Measurements from ENCODE around the gene RPS18. TPM values are rescaled to one million over a fixed set of nuclear protein-coding genes. Genes with fewer than 3 reads are reported as not detected.
"Not testable (repeated sequence)": the region's sequence is repeated elsewhere in the genome, so short reads cannot be mapped to it uniquely, and the experiment has no call there.

RPS18 gene
- total RNA-seq, 2 donors from 2014 or later, result 1,188 to 1,719 TPM

DNA sequence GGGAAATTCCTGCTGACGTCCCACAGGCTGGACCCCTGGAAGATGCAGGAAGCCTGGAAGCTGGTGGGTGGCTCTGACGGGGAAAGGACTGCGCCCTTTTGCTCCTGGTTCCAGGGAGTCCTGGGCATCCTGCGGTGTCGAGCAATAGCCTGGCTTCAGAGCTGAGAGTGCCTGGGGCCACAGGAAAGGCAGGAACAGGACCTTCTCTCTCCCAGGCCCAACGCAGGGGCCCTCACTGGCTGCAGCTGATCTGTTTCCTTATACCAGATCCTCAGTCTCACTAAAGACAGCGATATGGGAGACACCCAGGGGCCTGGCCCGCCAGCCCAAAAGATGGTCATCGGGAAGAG, 6.5 kb downstream of the RPS18 start:
- H3K4me1 ChIP-seq, result peaks cover 0 to 41% of the 10 kb centered on the region in 2 donors
- H3K27me3 ChIP-seq, result no peaks in the 10 kb centered on the region
- H3K4me3 ChIP-seq, result no peak overlapping the region
- TF ChIP-seq, protein P1, sequence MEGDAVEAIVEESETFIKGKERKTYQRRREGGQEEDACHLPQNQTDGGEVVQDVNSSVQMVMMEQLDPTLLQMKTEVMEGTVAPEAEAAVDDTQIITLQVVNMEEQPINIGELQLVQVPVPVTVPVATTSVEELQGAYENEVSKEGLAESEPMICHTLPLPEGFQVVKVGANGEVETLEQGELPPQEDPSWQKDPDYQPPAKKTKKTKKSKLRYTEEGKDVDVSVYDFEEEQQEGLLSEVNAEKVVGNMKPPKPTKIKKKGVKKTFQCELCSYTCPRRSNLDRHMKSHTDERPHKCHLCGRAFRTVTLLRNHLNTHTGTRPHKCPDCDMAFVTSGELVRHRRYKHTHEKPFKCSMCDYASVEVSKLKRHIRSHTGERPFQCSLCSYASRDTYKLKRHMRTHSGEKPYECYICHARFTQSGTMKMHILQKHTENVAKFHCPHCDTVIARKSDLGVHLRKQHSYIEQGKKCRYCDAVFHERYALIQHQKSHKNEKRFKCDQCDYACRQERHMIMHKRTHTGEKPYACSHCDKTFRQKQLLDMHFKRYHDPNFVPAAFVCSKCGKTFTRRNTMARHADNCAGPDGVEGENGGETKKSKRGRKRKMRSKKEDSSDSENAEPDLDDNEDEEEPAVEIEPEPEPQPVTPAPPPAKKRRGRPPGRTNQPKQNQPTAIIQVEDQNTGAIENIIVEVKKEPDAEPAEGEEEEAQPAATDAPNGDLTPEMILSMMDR (IDR thresholded peaks at IDR 0.05), result no peak
- H3K27ac ChIP-seq, result no peak overlapping the region
- H3K36me3 ChIP-seq, result peaks cover 44% of the 10 kb centered on the region
- DNase-seq (ENCODE audit: low spot score), result no peak
- no peaks in the 10 kb centered on the region for H3K9me3 ChIP-seq

DNA sequence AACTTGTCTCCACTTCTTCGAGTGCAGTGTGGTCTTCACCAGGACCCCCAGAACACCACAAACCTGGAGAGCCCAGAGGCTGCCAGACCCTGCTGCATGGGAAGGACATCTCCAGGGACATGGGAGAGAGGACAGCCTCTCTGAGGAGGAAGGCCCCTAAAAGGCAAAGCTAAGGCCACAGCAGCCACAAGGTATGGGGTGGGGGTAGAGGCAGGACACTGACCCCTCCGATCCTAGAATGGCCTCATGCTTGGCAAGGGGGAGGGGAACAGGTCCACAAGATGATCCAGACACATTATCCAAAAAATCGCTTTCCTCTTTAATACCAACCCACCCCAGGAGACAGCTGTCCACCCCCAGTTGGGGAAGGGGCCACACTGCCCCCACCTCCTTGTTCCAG, 6.9 kb downstream of the RPS18 start:
- Histone ChIP-seq H3K9me3 (no peaks in the 10 kb centered on the region), H3K27me3 (no peaks in the 10 kb centered on the region), H3K36me3 (peaks cover 46% of the 10 kb centered on the region), H3K4me3 (no peak overlapping the region), H3K4me1 (peaks cover 0 to 37% of the 10 kb centered on the region in 2 donors), H3K27ac (no peak overlapping the region)
- TF ChIP-seq, protein P1 (IDR thresholded peaks at IDR 0.05), result no peak
- no peak for DNase-seq (ENCODE audit: low spot score)

DNA sequence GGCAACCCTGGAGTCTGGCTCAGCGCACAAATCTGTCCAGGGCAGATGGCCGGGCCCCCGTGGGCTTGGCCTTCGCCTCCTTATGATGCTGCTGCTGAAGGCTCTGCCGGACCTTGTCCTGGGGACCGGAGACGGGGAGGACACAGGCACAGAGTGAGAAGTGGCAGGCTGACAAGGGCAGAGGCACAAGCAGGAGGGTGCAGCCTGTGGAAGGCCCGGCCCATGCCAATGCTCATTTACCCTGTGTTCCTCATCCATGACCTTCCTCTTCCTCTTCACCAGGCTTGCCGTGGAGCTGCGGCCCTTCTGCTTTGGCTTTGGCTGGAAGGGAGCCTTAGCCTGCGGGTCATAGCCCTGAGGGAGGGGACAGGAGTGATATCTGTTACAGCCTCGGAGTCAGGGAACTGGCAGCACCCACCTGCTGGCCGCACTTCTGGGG, 7.4 kb downstream of the RPS18 start:
- DNase-seq (ENCODE audit: low spot score), result no peak
- Histone ChIP-seq H3K27me3 (no peaks in the 10 kb centered on the region), H3K4me1 (peaks cover 0 to 32% of the 10 kb centered on the region in 2 donors), H3K4me3 (no peak overlapping the region), H3K27ac (no peak overlapping the region), H3K36me3 (peaks cover 44% of the 10 kb centered on the region), H3K9me3 (no peaks in the 10 kb centered on the region)
- TF ChIP-seq, protein P1 (IDR thresholded peaks at IDR 0.05), result no peak

DNA sequence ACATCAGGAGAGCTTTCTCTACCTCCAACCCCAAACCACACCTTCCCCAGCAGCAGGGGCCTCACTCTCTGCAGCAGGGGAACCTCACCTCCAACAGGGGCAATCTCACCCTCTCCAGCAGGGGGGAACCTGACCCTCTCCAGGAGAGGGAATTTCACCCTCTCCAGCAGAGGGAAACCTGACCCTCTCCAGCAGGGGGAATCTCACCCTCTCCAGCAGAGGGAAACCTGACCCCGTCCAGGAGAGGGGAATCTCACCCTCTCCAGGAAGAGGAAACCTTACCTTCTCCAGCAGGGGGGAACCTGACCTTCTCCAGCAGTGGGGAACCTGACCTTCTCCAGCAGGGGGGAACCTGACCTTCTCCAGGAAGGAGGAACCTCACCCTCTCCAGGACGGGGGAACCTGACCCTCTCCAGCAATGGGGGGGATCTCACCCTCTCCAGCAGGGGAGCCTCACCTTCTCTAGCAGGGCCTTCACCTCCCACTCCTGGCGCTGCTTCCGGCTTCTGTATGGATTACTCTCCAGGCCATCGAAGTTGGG, 8.2 kb downstream of the RPS18 start:
- Histone ChIP-seq H3K4me1 (peaks cover 0 to 28% of the 10 kb centered on the region in 2 donors), H3K36me3 (peaks cover 42% of the 10 kb centered on the region), H3K27me3 (no peaks in the 10 kb centered on the region), H3K27ac (no peak overlapping the region), H3K4me3 (no peak overlapping the region), H3K9me3 (no peaks in the 10 kb centered on the region)
- TF ChIP-seq, protein P1 (IDR thresholded peaks at IDR 0.05), result peak in 1 of 2 donors; percentile 33
- no peak for DNase-seq (ENCODE audit: low spot score)

DNA sequence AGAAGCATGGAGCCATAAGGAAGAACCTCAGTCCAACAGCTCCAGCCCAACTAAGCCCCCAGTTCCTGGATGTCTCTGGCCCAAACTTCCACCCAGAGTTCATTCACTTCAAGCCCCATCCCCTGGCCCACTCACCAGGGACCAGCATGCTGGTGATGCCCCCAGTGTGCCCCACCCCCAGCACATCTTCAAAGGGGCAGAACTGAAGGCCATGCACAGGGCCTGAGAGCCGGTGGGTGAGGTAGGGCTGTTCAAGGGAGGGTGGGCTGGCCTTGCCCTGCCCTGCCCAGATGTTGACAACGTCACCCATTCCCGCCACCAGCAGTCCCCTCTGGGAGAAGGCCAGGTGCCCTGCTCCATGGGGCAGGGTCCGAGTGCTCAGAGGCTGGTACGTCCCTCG, 8.7 kb downstream of the RPS18 start:
- Histone ChIP-seq H3K36me3 (peaks cover 40% of the 10 kb centered on the region), H3K4me3 (no peak overlapping the region), H3K27ac (no peak overlapping the region), H3K27me3 (no peaks in the 10 kb centered on the region), H3K9me3 (no peaks in the 10 kb centered on the region), H3K4me1 (peaks cover 0 to 28% of the 10 kb centered on the region in 2 donors)
- no peak for DNase-seq (ENCODE audit: low spot score)
- TF ChIP-seq, protein P1 (IDR thresholded peaks at IDR 0.05), result no peak

DNA sequence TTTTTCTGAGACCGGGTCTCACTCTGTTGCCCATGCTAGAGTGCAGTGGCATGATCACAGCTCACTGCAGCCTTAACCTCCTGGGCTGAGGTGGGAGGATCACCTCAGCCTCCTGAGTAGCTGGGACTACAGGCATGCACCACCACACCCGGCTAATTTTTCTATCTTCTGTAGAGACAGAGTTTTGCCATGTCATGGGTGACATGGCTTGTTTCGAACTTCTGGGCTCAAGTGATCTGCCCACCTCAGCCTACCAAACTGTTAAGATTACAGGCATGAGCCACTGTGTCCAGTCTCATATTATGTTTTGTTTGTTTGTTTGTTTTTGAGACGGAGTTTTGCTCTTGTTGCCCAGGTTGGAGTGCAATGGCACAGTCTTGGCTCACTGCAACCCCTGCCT, 13.3 kb downstream of the RPS18 start:
- H3K4me3 ChIP-seq; DNase-seq (ENCODE audit: low spot score); H3K27ac ChIP-seq; H3K9me3 ChIP-seq; H3K27me3 ChIP-seq: not testable (repeated sequence)
- H3K36me3 ChIP-seq, result peaks cover 38% of the 10 kb centered on the region
- peaks cover 0 to 18% of the 10 kb centered on the region in 2 donors for H3K4me1 ChIP-seq

Data from right atrium auricular region (tissue), 2 donors.